Sigmoid colon (tissue), 7 donors: ENCODE results near the gene AGXT2. TPM values are rescaled to one million over a fixed set of nuclear protein-coding genes. Genes with fewer than 3 reads are reported as not detected.

Experiments
- DNase-seq: peaks from one replicate; pipeline ENCODE4 v3.0.0-alpha.2; 2019
- H3K27ac ChIP-seq, 4 donors: fragments of 200-600 bp; sonication (generic); one replicate each; pipeline ENCODE4 v1.5.1; 2016 to 2019; ENCODE audit warnings: mild to moderate bottlenecking in 1 of 4
- H3K27me3 ChIP-seq, 3 donors: fragments of 200-600 bp; sonication (generic); one replicate each; pipeline ENCODE4 v1.5.1; 2019; ENCODE audit warnings: mild to moderate bottlenecking in 1 of 3
- H3K36me3 ChIP-seq, 4 donors: fragments of 200-600 bp; sonication (generic); one replicate each; pipeline ENCODE4 v1.5.1; 2016 to 2019
- H3K4me1 ChIP-seq, 4 donors: fragments of 200-600 bp; sonication (generic); one replicate each; pipeline ENCODE4 v1.5.1; 2017 to 2019
- H3K4me3 ChIP-seq, 4 donors: fragments of 200-600 bp; sonication (generic); one replicate each; pipeline ENCODE4 v1.5.1; 2017 to 2019; ENCODE audit warnings: mild to moderate bottlenecking in 2 of 4, moderate library complexity in 1 of 4
- H3K9me3 ChIP-seq, 4 donors: fragments of 200-600 bp in 3 of 4; sonication (generic) in 3 of 4; one replicate each; pipeline versions ENCODE4 v1.5.1 to v1.6.1; 2013 to 2019
- CTCF ChIP-seq, 4 experiments: fragments of 450-650 bp in 3 of 4; fragments of 200-600 bp in 1 of 4; IDR thresholded peaks; one replicate each; pipeline ENCODE4 v1.5.1; 2016 to 2019; ENCODE audit warnings: antibody characterized with exemption in 4 of 4, mild to moderate bottlenecking in 3 of 4, moderate library complexity in 2 of 4
- EP300 ChIP-seq, 4 donors: sonication (generic); formaldehyde crosslinking; IDR thresholded peaks; one replicate each; pipeline ENCODE4 v1.6.1; 2017; ENCODE audit warnings: antibody characterized with exemption in 4 of 4
- POLR2A ChIP-seq, 2 donors: fragments of 450-650 bp; IDR thresholded peaks; one replicate each; pipeline ENCODE4 v1.6.1; 2016; ENCODE audit warnings: antibody characterized with exemption in 2 of 2, mild to moderate bottlenecking in 2 of 2, moderate library complexity in 2 of 2
- POLR2AphosphoS5 ChIP-seq, 4 donors: sonication (generic); formaldehyde crosslinking; IDR thresholded peaks; one replicate each; pipeline ENCODE4 v1.6.1; 2017; ENCODE audit warnings: antibody characterized with exemption in 4 of 4
- WGBS, 2 donors: extraction: QIAGEN DNeasy Blood & Tissue Kit; methylation state at CpG; one replicate each; pipeline ENCODE4 v1.1.7; 2013; 5-methylcytosine and 5-hydroxymethylcytosine counted together
- intact Hi-C: fragments of 100-400 bp; cut with DNase I; formaldehyde crosslinking; loops from one replicate; pipeline ENCODE4 v1.15.1; 2023
- polyA plus RNA-seq, 3 donors: library from polyadenylated mRNA; stranded (reverse); fragments of 200-250 nt; gene quantifications; one replicate each; pipeline ENCODE4 v1.2.3, GENCODE V29; 2013
- total RNA-seq, 4 donors: library from RNA; depleted of rRNA; stranded (reverse); fragments of >200 nt; gene quantifications; one replicate each; pipeline ENCODE4 v1.1.0, GENCODE V29; 2016
- donor health status: healthy with polysubstance abuse.
- donor health status: Bipolar disorder and iron deficiency.
- donor health status: healthy.

The AGXT2 gene
- total and polyA plus RNA-seq, 7 donors = not detected

- DNase-seq = no peak
- 87 to 94% methylated on average over 3 of the region's 3 CpGs for WGBS, 2 donors
- Histone ChIP-seq H3K27me3 (no peaks in the 10 kb centered on the region), H3K4me1 (no peaks in the 10 kb centered on the region), H3K9me3 (no peaks in the 10 kb centered on the region), H3K36me3 (no peaks in the 10 kb centered on the region), H3K4me3 (no peak overlapping the region), H3K27ac (no peak overlapping the region)
- intact Hi-C loops = no loop called here
- TF ChIP-seq CTCF (IDR thresholded peaks at IDR 0.05) = no peak
- TF ChIP-seq POLR2A (IDR thresholded peaks at IDR 0.05) = no peak
- TF ChIP-seq POLR2AphosphoS5 (IDR thresholded peaks at IDR 0.05) = no peak
- no peak for TF ChIP-seq EP300 (IDR thresholded peaks at IDR 0.05)
Observed at GRCh38 chr5:35083150-35083549, 35.4 kb upstream of the AGXT2 start.

GRCh38 chr5:35082530-35082929 is 34.8 kb upstream of the AGXT2 start:
- 92 to 93% methylated on average over 3 of the region's 3 CpGs for WGBS, 2 donors
- Histone ChIP-seq H3K27ac (no peak overlapping the region), H3K4me1 (no peaks in the 10 kb centered on the region), H3K4me3 (no peak overlapping the region), H3K36me3 (no peaks in the 10 kb centered on the region), H3K9me3 (no peaks in the 10 kb centered on the region), H3K27me3 (no peaks in the 10 kb centered on the region)
- no peak for TF ChIP-seq POLR2A (IDR thresholded peaks at IDR 0.05)
- no peak for DNase-seq
- intact Hi-C loops = no loop called here

GRCh38 chr5:35081134-35081533 is 33.4 kb upstream of the AGXT2 start:
- H3K27ac ChIP-seq = no peak overlapping the region
- no peaks in the 10 kb centered on the region for H3K36me3 ChIP-seq
- no peaks in the 10 kb centered on the region for H3K27me3 ChIP-seq
- no peak for TF ChIP-seq EP300 (IDR thresholded peaks at IDR 0.05)
- no peak for TF ChIP-seq POLR2A (IDR thresholded peaks at IDR 0.05)
- no peak for TF ChIP-seq CTCF (IDR thresholded peaks at IDR 0.05)
- H3K4me3 ChIP-seq = no peak overlapping the region
- H3K4me1 ChIP-seq = no peaks in the 10 kb centered on the region
- intact Hi-C loops = no loop called here
- WGBS, 2 donors = 87 to 93% methylated on average over 6 of the region's 6 CpGs
- DNase-seq = no peak
- H3K9me3 ChIP-seq = no peaks in the 10 kb centered on the region

- Histone ChIP-seq H3K27me3 (no peaks in the 10 kb centered on the region), H3K36me3 (no peaks in the 10 kb centered on the region), H3K4me3 (no peak overlapping the region), H3K9me3 (no peaks in the 10 kb centered on the region), H3K27ac (no peak overlapping the region), H3K4me1 (no peaks in the 10 kb centered on the region)
- TF ChIP-seq EP300 (IDR thresholded peaks at IDR 0.05) (no peak), CTCF (IDR thresholded peaks at IDR 0.05) (no peak), POLR2A (IDR thresholded peaks at IDR 0.05) (no peak), POLR2AphosphoS5 (IDR thresholded peaks at IDR 0.05) (no peak)
- DNase-seq = no peak
- 85 to 87% methylated on average over 4 of the region's 4 CpGs for WGBS, 2 donors
- intact Hi-C loops = no loop called here
Observed at GRCh38 chr5:35073160-35073559, 25.4 kb upstream of the AGXT2 start.

- Histone ChIP-seq H3K36me3 (no peaks in the 10 kb centered on the region), H3K27ac (no peak overlapping the region), H3K4me3 (no peak overlapping the region), H3K4me1 (no peaks in the 10 kb centered on the region), H3K9me3 (no peaks in the 10 kb centered on the region), H3K27me3 (no peaks in the 10 kb centered on the region)
- intact Hi-C loops = no loop called here
- 84 to 91% methylated on average over 1 of the region's 1 CpG for WGBS, 2 donors
- TF ChIP-seq CTCF (IDR thresholded peaks at IDR 0.05) = no peak
- TF ChIP-seq EP300 (IDR thresholded peaks at IDR 0.05) = no peak
- TF ChIP-seq POLR2AphosphoS5 (IDR thresholded peaks at IDR 0.05) = no peak
- TF ChIP-seq POLR2A (IDR thresholded peaks at IDR 0.05) = no peak
- no peak for DNase-seq
Observed at GRCh38 chr5:35069188-35069587, 21.4 kb upstream of the AGXT2 start.
